Measurements from ENCODE around the gene GARRE1. TPM values are rescaled to one million over a fixed set of nuclear protein-coding genes. Genes with fewer than 3 reads are reported as not detected.

The GARRE1 gene
- total and polyA plus RNA-seq, 2 of the 13 experiments (the other 11 are each of a cell fraction or from before 2014, with no cell fraction given): 8.0 to 11.7 TPM

DNA sequence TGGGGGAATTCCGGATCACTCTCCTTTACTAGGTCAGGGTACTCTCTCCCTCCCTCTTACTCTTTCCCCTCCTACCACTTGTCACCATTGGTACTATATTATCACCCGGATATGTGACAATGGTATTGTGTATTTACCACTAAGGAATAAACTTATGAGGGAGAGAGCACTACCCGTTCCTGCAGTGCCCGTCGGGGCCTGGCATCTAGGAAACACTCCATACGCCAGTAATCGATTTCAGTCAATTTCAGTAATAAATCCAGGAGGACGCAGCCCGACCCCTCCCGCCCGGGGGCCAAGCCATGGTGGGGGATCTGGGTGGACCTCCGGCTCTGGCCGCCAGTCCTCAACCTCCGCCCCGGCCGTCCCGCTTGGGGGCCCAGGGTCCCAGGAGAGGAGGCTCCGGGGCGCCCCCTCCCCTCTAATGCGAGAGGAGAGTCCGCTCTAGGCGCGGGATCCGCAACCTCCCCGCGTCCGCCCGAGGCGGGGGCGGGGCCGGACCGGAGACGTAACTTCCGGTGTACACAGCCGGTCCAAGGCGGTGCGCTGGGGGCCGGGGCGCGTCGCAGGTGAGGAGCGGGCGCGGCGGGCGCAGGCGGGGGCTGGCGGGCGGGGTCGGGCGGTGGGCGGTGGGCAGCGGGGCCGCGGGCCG, at the start of gene GARRE1 (continued):
- TF ChIP-seq, protein P1, sequence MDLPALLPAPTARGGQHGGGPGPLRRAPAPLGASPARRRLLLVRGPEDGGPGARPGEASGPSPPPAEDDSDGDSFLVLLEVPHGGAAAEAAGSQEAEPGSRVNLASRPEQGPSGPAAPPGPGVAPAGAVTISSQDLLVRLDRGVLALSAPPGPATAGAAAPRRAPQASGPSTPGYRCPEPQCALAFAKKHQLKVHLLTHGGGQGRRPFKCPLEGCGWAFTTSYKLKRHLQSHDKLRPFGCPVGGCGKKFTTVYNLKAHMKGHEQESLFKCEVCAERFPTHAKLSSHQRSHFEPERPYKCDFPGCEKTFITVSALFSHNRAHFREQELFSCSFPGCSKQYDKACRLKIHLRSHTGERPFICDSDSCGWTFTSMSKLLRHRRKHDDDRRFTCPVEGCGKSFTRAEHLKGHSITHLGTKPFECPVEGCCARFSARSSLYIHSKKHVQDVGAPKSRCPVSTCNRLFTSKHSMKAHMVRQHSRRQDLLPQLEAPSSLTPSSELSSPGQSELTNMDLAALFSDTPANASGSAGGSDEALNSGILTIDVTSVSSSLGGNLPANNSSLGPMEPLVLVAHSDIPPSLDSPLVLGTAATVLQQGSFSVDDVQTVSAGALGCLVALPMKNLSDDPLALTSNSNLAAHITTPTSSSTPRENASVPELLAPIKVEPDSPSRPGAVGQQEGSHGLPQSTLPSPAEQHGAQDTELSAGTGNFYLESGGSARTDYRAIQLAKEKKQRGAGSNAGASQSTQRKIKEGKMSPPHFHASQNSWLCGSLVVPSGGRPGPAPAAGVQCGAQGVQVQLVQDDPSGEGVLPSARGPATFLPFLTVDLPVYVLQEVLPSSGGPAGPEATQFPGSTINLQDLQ (CRISPR knock-in tag; IDR thresholded peaks at IDR 0.05): no peak
- TF ChIP-seq, protein P2, sequence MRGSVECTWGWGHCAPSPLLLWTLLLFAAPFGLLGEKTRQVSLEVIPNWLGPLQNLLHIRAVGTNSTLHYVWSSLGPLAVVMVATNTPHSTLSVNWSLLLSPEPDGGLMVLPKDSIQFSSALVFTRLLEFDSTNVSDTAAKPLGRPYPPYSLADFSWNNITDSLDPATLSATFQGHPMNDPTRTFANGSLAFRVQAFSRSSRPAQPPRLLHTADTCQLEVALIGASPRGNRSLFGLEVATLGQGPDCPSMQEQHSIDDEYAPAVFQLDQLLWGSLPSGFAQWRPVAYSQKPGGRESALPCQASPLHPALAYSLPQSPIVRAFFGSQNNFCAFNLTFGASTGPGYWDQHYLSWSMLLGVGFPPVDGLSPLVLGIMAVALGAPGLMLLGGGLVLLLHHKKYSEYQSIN (CRISPR knock-in tag; IDR thresholded peaks at IDR 0.05; ENCODE audit: borderline replicate concordance): no peak
- no peak for TF ChIP-seq ZBTB21 (CRISPR knock-in tag; IDR thresholded peaks at IDR 0.05)
- TF ChIP-seq STAG1 (CRISPR knock-in tag; IDR thresholded peaks at IDR 0.05): 0 out of 2 replicates have a peak, but pooled peaks have one; percentile 5
- 0 out of 2 replicates have a peak, but pooled peaks have one; percentile 10 for TF ChIP-seq FOSL2 (CRISPR knock-in tag; IDR thresholded peaks at IDR 0.05)
- TF ChIP-seq CEBPB (IDR thresholded peaks at IDR 0.05; ENCODE audit: borderline replicate concordance, low read depth, low read length): no peak
- TF ChIP-seq DPF2 (CRISPR knock-in tag; IDR thresholded peaks at IDR 0.05; ENCODE audit: borderline replicate concordance, low read depth): no peak
- TF ChIP-seq ZNF7 (CRISPR knock-in tag; IDR thresholded peaks at IDR 0.05): no peak
- 0 out of 2 replicates have a peak, but pooled peaks have one; percentile 14 for TF ChIP-seq ZNF329 (CRISPR knock-in tag; IDR thresholded peaks at IDR 0.05; ENCODE audit: low read depth)
- peak; percentile 40; the same call in 1 of the 2 replicates for TF ChIP-seq CCDC6 (CRISPR knock-in tag; IDR thresholded peaks at IDR 0.05)
- TF ChIP-seq KAT7 (CRISPR knock-in tag; IDR thresholded peaks at IDR 0.05; ENCODE audit: borderline replicate concordance): 0 out of 2 replicates have a peak, but pooled peaks have one; percentile 70
- TF ChIP-seq ZC3H13 (CRISPR knock-in tag; IDR thresholded peaks at IDR 0.05): peak; percentile 45; the same call in 1 of the 2 replicates
- TF ChIP-seq ZNF883 (CRISPR knock-in tag; IDR thresholded peaks at IDR 0.05; ENCODE audit: not compliant biosample characterization): peak; percentile 14
- TF ChIP-seq, protein P3, sequence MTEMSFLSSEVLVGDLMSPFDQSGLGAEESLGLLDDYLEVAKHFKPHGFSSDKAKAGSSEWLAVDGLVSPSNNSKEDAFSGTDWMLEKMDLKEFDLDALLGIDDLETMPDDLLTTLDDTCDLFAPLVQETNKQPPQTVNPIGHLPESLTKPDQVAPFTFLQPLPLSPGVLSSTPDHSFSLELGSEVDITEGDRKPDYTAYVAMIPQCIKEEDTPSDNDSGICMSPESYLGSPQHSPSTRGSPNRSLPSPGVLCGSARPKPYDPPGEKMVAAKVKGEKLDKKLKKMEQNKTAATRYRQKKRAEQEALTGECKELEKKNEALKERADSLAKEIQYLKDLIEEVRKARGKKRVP (CRISPR knock-in tag; IDR thresholded peaks at IDR 0.05): 0 out of 4 replicates have a peak, but pooled peaks of 1 of the 2 experiments have one; percentile 26
- peak; percentile 53; the same call in 1 of the 2 replicates for TF ChIP-seq ELF1 (CRISPR knock-in tag; IDR thresholded peaks at IDR 0.05)
- TF ChIP-seq ZNF614 (CRISPR knock-in tag; IDR thresholded peaks at IDR 0.05; ENCODE audit: borderline replicate concordance): peak; percentile 32; the same call in 1 of the 2 replicates
- no peak for TF ChIP-seq NCOA1 (CRISPR knock-in tag; IDR thresholded peaks at IDR 0.05)
- peak; percentile 26; the same call in 1 of the 2 replicates for TF ChIP-seq HES4 (CRISPR knock-in tag; IDR thresholded peaks at IDR 0.05; ENCODE audit: borderline replicate concordance)
- peak; percentile 74 for TF ChIP-seq TAF1 (CRISPR knock-in tag; IDR thresholded peaks at IDR 0.05)
- TF ChIP-seq IKZF1 (IDR thresholded peaks at IDR 0.05): no peak
- no peak for TF ChIP-seq ZNF451 (CRISPR knock-in tag; IDR thresholded peaks at IDR 0.05)
- TF ChIP-seq, protein P4, sequence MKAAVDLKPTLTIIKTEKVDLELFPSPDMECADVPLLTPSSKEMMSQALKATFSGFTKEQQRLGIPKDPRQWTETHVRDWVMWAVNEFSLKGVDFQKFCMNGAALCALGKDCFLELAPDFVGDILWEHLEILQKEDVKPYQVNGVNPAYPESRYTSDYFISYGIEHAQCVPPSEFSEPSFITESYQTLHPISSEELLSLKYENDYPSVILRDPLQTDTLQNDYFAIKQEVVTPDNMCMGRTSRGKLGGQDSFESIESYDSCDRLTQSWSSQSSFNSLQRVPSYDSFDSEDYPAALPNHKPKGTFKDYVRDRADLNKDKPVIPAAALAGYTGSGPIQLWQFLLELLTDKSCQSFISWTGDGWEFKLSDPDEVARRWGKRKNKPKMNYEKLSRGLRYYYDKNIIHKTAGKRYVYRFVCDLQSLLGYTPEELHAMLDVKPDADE (CRISPR knock-in tag; IDR thresholded peaks at IDR 0.05): no peak
- TF ChIP-seq HOXA5 (CRISPR knock-in tag; IDR thresholded peaks at IDR 0.05): peak; percentile 76
- TF ChIP-seq, protein P5, sequence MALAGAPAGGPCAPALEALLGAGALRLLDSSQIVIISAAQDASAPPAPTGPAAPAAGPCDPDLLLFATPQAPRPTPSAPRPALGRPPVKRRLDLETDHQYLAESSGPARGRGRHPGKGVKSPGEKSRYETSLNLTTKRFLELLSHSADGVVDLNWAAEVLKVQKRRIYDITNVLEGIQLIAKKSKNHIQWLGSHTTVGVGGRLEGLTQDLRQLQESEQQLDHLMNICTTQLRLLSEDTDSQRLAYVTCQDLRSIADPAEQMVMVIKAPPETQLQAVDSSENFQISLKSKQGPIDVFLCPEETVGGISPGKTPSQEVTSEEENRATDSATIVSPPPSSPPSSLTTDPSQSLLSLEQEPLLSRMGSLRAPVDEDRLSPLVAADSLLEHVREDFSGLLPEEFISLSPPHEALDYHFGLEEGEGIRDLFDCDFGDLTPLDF (CRISPR knock-in tag; IDR thresholded peaks at IDR 0.05): peak; percentile 36; the same call in 1 of the 2 replicates
